Activated naive CD4-positive, alpha-beta T cell (primary cell): Measurements from ENCODE around the gene SETDB2.

ENCODE experiments used
- DNase-seq, 4 experiments: peaks; one replicate each; lab custom pipeline; 2025; lab: John Stamatoyannopoulos, UW

The SETDB2 gene

GRCh38 chr13:49428041-49428763 is 15.9 kb upstream of the SETDB2 start:
- DNase-seq, result no peak

GRCh38 chr13:49429121-49429520 is 15.0 kb upstream of the SETDB2 start:
- no peak for DNase-seq

GRCh38 chr13:49435992-49436391 is 8.1 kb upstream of the SETDB2 start:
- no peak for DNase-seq

GRCh38 chr13:49436890-49437289 is 7.2 kb upstream of the SETDB2 start:
- no peak for DNase-seq

GRCh38 chr13:49437705-49438104 is 6.4 kb upstream of the SETDB2 start:
- no peak for DNase-seq

- no peak for DNase-seq
These were observed 4.5 kb upstream of the SETDB2 start for GRCh38 chr13:49439609-49440008.

- DNase-seq, result no peak
These were observed 2.8 kb upstream of the SETDB2 start for GRCh38 chr13:49441312-49441711.

- no peak for DNase-seq
These were observed 2.2 kb upstream of the SETDB2 start for GRCh38 chr13:49441846-49442245.

GRCh38 chr13:49443357-49443703 is 744 bp upstream of the SETDB2 start:
- no peak for DNase-seq

- no peak for DNase-seq
These were observed 686 bp downstream of the SETDB2 start for GRCh38 chr13:49444524-49445395.

- DNase-seq, result no peak
These were observed 2.4 kb downstream of the SETDB2 start for GRCh38 chr13:49446473-49446872.

GRCh38 chr13:49448753-49449152 is 4.7 kb downstream of the SETDB2 start:
- no peak for DNase-seq

GRCh38 chr13:49450105-49450819 is 6.2 kb downstream of the SETDB2 start:
- DNase-seq, result no peak

GRCh38 chr13:49452725-49453457 is 8.8 kb downstream of the SETDB2 start:
- no peak for DNase-seq

- no peak for DNase-seq
These were observed 9.4 kb downstream of the SETDB2 start for GRCh38 chr13:49453465-49453864.

- no peak for DNase-seq
These were observed 10.4 kb downstream of the SETDB2 start for GRCh38 chr13:49454388-49455006.

GRCh38 chr13:49455007-49455398 is 10.9 kb downstream of the SETDB2 start:
- no peak for DNase-seq

GRCh38 chr13:49456156-49456555 is 12.1 kb downstream of the SETDB2 start:
- no peak for DNase-seq

GRCh38 chr13:49457221-49457620 is 13.1 kb downstream of the SETDB2 start:
- no peak for DNase-seq

- DNase-seq, result no peak
These were observed 15.5 kb downstream of the SETDB2 start for GRCh38 chr13:49459580-49459979.

- DNase-seq, result no peak
These were observed 20.0 kb downstream of the SETDB2 start for GRCh38 chr13:49464085-49464484.
